A549 (cell line): ENCODE data around the gene RGS13. TPM values are rescaled to one million over a fixed set of nuclear protein-coding genes. Genes with fewer than 3 reads are reported as not detected.

Experiments used
- polyA plus RNA-seq, 4 experiments: library from polyadenylated mRNA; depleted of rRNA in 3 of 4; stranded (reverse); fragments of >200 nt; fragmentation: RNase III in 1 of 4; extraction: RNeasy Plus Mini Kit Qiagen cat#74134 plus additional on column Dnase treatment in 1 of 4; gene quantifications; 2 replicates in 3 of 4; 3 replicates in 1 of 4; pipeline ENCODE4 v1.2.3, GENCODE V29; 2011 to 2017

Gene RGS13
- polyA plus RNA-seq, 2 of the 4 experiments (the other 2 are of a cell fraction): not detected

Other genes with a start within 250 kb of the RGS13 start
- gene RGS1, start 60.4 kb upstream of the RGS13 start, polyA plus RNA-seq (2011; rRNA removed): not detected in 2 replicates
- not detected in 3 replicates for gene RGS1, start 60.4 kb upstream of the RGS13 start, polyA plus RNA-seq (2017; fragmentation: RNase III; extraction: RNeasy Plus Mini Kit Qiagen cat#74134 plus additional on column Dnase treatment)
- 17.9 and 26.5 TPM in 2 replicates for gene RGS2, start 172.9 kb downstream of the RGS13 start, polyA plus RNA-seq (2011; rRNA removed)
- 18.4 to 20.1 TPM (median 20.1 TPM) in 3 replicates for gene RGS2, start 172.9 kb downstream of the RGS13 start, polyA plus RNA-seq (2017; fragmentation: RNase III; extraction: RNeasy Plus Mini Kit Qiagen cat#74134 plus additional on column Dnase treatment)